Lower leg skin (tissue), 3 donors: ENCODE measurements around the gene EIF2S1.

Source experiments
- POLR2A ChIP-seq, 2 donors: fragments of 450-650 bp; IDR thresholded peaks; one replicate each; pipeline ENCODE4 v1.6.1; 2016 to 2017; ENCODE audit warnings: antibody characterized with exemption in 2 of 2, mild to moderate bottlenecking in 1 of 2, moderate library complexity in 1 of 2
- TF ChIP-seq, protein P1 (sequence below), 3 donors: fragments of 450-650 bp; IDR thresholded peaks; one replicate each; pipeline ENCODE4 v1.5.1; 2016; ENCODE audit warnings: antibody characterized with exemption in 3 of 3, mild to moderate bottlenecking in 3 of 3, moderate library complexity in 2 of 3

- TF ChIP-seq, protein P1, sequence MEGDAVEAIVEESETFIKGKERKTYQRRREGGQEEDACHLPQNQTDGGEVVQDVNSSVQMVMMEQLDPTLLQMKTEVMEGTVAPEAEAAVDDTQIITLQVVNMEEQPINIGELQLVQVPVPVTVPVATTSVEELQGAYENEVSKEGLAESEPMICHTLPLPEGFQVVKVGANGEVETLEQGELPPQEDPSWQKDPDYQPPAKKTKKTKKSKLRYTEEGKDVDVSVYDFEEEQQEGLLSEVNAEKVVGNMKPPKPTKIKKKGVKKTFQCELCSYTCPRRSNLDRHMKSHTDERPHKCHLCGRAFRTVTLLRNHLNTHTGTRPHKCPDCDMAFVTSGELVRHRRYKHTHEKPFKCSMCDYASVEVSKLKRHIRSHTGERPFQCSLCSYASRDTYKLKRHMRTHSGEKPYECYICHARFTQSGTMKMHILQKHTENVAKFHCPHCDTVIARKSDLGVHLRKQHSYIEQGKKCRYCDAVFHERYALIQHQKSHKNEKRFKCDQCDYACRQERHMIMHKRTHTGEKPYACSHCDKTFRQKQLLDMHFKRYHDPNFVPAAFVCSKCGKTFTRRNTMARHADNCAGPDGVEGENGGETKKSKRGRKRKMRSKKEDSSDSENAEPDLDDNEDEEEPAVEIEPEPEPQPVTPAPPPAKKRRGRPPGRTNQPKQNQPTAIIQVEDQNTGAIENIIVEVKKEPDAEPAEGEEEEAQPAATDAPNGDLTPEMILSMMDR (IDR thresholded peaks at IDR 0.05) = no peak
- no peak for TF ChIP-seq POLR2A (IDR thresholded peaks at IDR 0.05)
These were observed 25.5 kb downstream of the EIF2S1 start for GRCh38 chr14:67385618-67386017.
